WTC11 (cell line): ENCODE data around the gene ARID2. TPM values are rescaled to one million over a fixed set of nuclear protein-coding genes. Genes with fewer than 3 reads are reported as not detected.

Experiments
- ATAC-seq: fragments of 200-7000 bp; cut with Tn5 transposase; 2 replicates; pipeline ENCODE4 v1.10.0; 2021; ENCODE audit warnings: mild to moderate bottlenecking, moderate library complexity
- CTCF ChIA-PET: fragments of 300-600 bp; sonication (Branson Sonifier 250); formaldehyde crosslinking; loops from one replicate; lab custom pipeline; 2021; ENCODE audit warnings: antibody characterized with exemption; lab: Charles Lee
- POLR2A ChIA-PET: fragments of 350-600 bp; sonication (Branson Sonifier 250); formaldehyde crosslinking; loops from one replicate; lab custom pipeline; 2021; ENCODE audit warnings: antibody characterized with exemption; lab: Charles Lee
- DNase-seq: peaks from one replicate; pipeline ENCODE4 v3.0.0; 2021; ENCODE audit warnings: low spot score
- H3K27ac Mint-ChIP-seq: 2 replicates; pipeline ENCODE4 v1.8.0; 2021; ENCODE audit warnings: mixed read lengths
- H3K27me3 Mint-ChIP-seq: 2 replicates; pipeline ENCODE4 v1.8.0; 2021; ENCODE audit warnings: low read depth, mild to moderate bottlenecking, moderate library complexity, mixed read lengths
- H3K36me3 Mint-ChIP-seq: 2 replicates; pipeline ENCODE4 v1.8.0; 2021; ENCODE audit warnings: mixed read lengths
- H3K4me1 Mint-ChIP-seq: 2 replicates; pipeline ENCODE4 v1.8.0; 2022; ENCODE audit warnings: mixed read lengths
- H3K4me3 Mint-ChIP-seq: 2 replicates; pipeline ENCODE4 v1.8.0; 2021; ENCODE audit warnings: mild to moderate bottlenecking, moderate library complexity, mixed read lengths
- H3K9me3 Mint-ChIP-seq: 2 replicates; pipeline ENCODE4 v1.8.0; 2021; ENCODE audit warnings: mixed read lengths
- CREM ChIP-seq: sonication (generic); formaldehyde crosslinking; IDR thresholded peaks from 2 replicates; pipeline ENCODE4 v1.8.1; 2022; ENCODE audit warnings: mild to moderate bottlenecking, missing genetic modification reagents, moderate library complexity
- E2F4 ChIP-seq: sonication (generic); formaldehyde crosslinking; IDR thresholded peaks from 2 replicates; pipeline ENCODE4 v1.8.1; 2022; ENCODE audit warnings: low read depth, mild to moderate bottlenecking, moderate library complexity, missing genetic modification reagents, borderline replicate concordance
- E2F5 ChIP-seq: sonication (generic); formaldehyde crosslinking; IDR thresholded peaks from 2 replicates; pipeline ENCODE4 v1.8.1; 2022; ENCODE audit warnings: mild to moderate bottlenecking, moderate library complexity, missing genetic modification reagents
- ERG ChIP-seq: fragments of 250-450 bp; sonication (Bioruptor Pico); IDR thresholded peaks from 2 replicates; pipeline ENCODE4 v1.8.0; 2021; ENCODE audit warnings: mild to moderate bottlenecking
- FOXP4 ChIP-seq: sonication (generic); formaldehyde crosslinking; IDR thresholded peaks from 2 replicates; pipeline ENCODE4 v1.8.0; 2022; ENCODE audit warnings: mild to moderate bottlenecking, missing genetic modification reagents
- IRF1 ChIP-seq: sonication (generic); formaldehyde crosslinking; IDR thresholded peaks from 2 replicates; pipeline ENCODE4 v1.8.0; 2023; ENCODE audit warnings: missing genetic modification reagents
- NFYB ChIP-seq: sonication (generic); formaldehyde crosslinking; conservative IDR thresholded peaks from 2 replicates; pipeline ENCODE4 v1.8.0; 2022; ENCODE audit warnings: low read depth, missing genetic modification reagents
- NR3C1 ChIP-seq: sonication (generic); formaldehyde crosslinking; conservative IDR thresholded peaks from 2 replicates; pipeline ENCODE4 v1.8.1; 2023; ENCODE audit warnings: low read depth, mild to moderate bottlenecking, missing genetic modification reagents
- PRRX2 ChIP-seq: fragments of 250-450 bp; sonication (Bioruptor Pico); IDR thresholded peaks from 2 replicates; pipeline ENCODE4 v1.8.0; 2021; ENCODE audit warnings: mild to moderate bottlenecking
- SOX15 ChIP-seq: fragments of 250-450 bp; sonication (Bioruptor Pico); IDR thresholded peaks from 2 replicates; pipeline ENCODE4 v1.9.0; 2021; ENCODE audit warnings: mild to moderate bottlenecking
- TCF7 ChIP-seq: sonication (generic); formaldehyde crosslinking; IDR thresholded peaks from 2 replicates; pipeline ENCODE4 v1.8.0; 2022; ENCODE audit warnings: mild to moderate bottlenecking, low read depth, missing genetic modification reagents, moderate library complexity
- ZBTB21 ChIP-seq: sonication (generic); formaldehyde crosslinking; IDR thresholded peaks from 2 replicates; pipeline ENCODE4 v1.8.1; 2023; ENCODE audit warnings: mild to moderate bottlenecking, missing genetic modification reagents, borderline replicate concordance
- ZBTB43 ChIP-seq: sonication (generic); formaldehyde crosslinking; IDR thresholded peaks from 2 replicates; pipeline ENCODE4 v1.8.1; 2023; ENCODE audit warnings: mild to moderate bottlenecking, missing genetic modification reagents
- ZNF138 ChIP-seq: sonication (generic); formaldehyde crosslinking; conservative IDR thresholded peaks from 2 replicates; pipeline ENCODE4 v1.8.1; 2022; ENCODE audit warnings: mild to moderate bottlenecking, moderate library complexity, missing genetic modification reagents
- ZNF423 ChIP-seq: fragments of 250-450 bp; sonication (Bioruptor Pico); IDR thresholded peaks from 2 replicates; pipeline ENCODE4 v2.1.2; 2022; ENCODE audit warnings: mild to moderate bottlenecking, moderate library complexity
- ZNF512 ChIP-seq: sonication (generic); formaldehyde crosslinking; IDR thresholded peaks from 2 replicates; pipeline ENCODE4 v1.8.1; 2022; ENCODE audit warnings: missing genetic modification reagents, borderline replicate concordance
- ZNF532 ChIP-seq: fragments of 250-450 bp; sonication (Bioruptor Pico); IDR thresholded peaks from 2 replicates; pipeline ENCODE4 v1.9.0; 2021; ENCODE audit warnings: mild to moderate bottlenecking, borderline replicate concordance
- ZNF671 ChIP-seq: fragments of 250-450 bp; sonication (Bioruptor Pico); IDR thresholded peaks from 2 replicates; pipeline ENCODE4 v1.8.0; 2021; ENCODE audit warnings: mild to moderate bottlenecking
- total RNA-seq: library from RNA; stranded (reverse); gene quantifications from 3 replicates; pipeline ENCODE4 v1.2.3, GENCODE V29; 2021

ARID2 gene
- total RNA-seq, 1 experiment from 2014 or later = 33.9 TPM

GRCh38 chr12:45728630-45729232 lies 775 bp upstream of the ARID2 start (continued):
- TF ChIP-seq ZNF532 (CRISPR knock-in tag) (no peak), TCF7 (CRISPR knock-in tag) (no peak), NR3C1 (CRISPR knock-in tag) (no peak), ERG (CRISPR knock-in tag) (no peak), IRF1 (CRISPR knock-in tag) (no peak), PRRX2 (no peak), CREM (peak; percentile 50; the same call in 1 of the 2 replicates), ZNF512 (no peak), ZBTB43 (CRISPR knock-in tag) (peak; percentile 67; the same call in 1 of the 2 replicates), E2F5 (CRISPR knock-in tag) (peak; percentile 90)

GRCh38 chr12:45730084-45730347 lies 510 bp downstream of the ARID2 start:
- Mint-ChIP-seq H3K27ac (no peak overlapping the region), H3K36me3 (peaks cover 23% of the 10 kb centered on the region), H3K9me3 (0 out of 2 replicates have a peak, but pooled peaks cover 1% of the 10 kb centered on the region), H3K4me1 (peaks cover 29% of the 10 kb centered on the region), H3K4me3 (peak overlapping the region; percentile 90), H3K27me3 (no peaks in the 10 kb centered on the region)
- ChIA-PET CTCF (interaction anchor here (0.6 to 1.4 kb wide), 2 partner anchors 186 to 475 kb away, joined by 3 to 4 read pairs; no protein-coding TSS in a partner anchor), POLR2A (interaction anchor here (1.2 kb wide), 1 partner anchor 260 kb away, joined by 4 read pairs; the partner anchor contains the start of gene SCAF11)
- TF ChIP-seq E2F4 (CRISPR knock-in tag) (no peak), ZNF671 (CRISPR knock-in tag) (no peak), ZNF512 (no peak), ZBTB21 (CRISPR knock-in tag) (no peak), ZBTB43 (CRISPR knock-in tag) (no peak), FOXP4 (no peak), ZNF138 (CRISPR knock-in tag) (no peak), NFYB (CRISPR knock-in tag) (no peak), SOX15 (CRISPR knock-in tag) (no peak), ZNF423 (no peak)
- no peak for ATAC-seq
- no peak for DNase-seq
